ENCODE results near the gene TNRC6C.

The TNRC6C gene

GRCh38 chr17:77916264-77916663, 42.2 kb upstream of the TNRC6C start:
- TF ChIP-seq, protein P1, sequence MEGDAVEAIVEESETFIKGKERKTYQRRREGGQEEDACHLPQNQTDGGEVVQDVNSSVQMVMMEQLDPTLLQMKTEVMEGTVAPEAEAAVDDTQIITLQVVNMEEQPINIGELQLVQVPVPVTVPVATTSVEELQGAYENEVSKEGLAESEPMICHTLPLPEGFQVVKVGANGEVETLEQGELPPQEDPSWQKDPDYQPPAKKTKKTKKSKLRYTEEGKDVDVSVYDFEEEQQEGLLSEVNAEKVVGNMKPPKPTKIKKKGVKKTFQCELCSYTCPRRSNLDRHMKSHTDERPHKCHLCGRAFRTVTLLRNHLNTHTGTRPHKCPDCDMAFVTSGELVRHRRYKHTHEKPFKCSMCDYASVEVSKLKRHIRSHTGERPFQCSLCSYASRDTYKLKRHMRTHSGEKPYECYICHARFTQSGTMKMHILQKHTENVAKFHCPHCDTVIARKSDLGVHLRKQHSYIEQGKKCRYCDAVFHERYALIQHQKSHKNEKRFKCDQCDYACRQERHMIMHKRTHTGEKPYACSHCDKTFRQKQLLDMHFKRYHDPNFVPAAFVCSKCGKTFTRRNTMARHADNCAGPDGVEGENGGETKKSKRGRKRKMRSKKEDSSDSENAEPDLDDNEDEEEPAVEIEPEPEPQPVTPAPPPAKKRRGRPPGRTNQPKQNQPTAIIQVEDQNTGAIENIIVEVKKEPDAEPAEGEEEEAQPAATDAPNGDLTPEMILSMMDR (IDR thresholded peaks at IDR 0.05; ENCODE audit: low read depth, low read length, missing control alignments): no peak
- no peak for DNase-seq (ENCODE audit: low read depth)
- H3K4me3 ChIP-seq (ENCODE audit: low read depth, low read length): no peak overlapping the region

GRCh38 chr17:77916703-77917481, 41.6 kb upstream of the TNRC6C start:
- no peak for DNase-seq (ENCODE audit: low read depth)
- H3K4me3 ChIP-seq (ENCODE audit: low read depth, low read length): no peak overlapping the region
- TF ChIP-seq, protein P1 (IDR thresholded peaks at IDR 0.05; ENCODE audit: low read depth, low read length, missing control alignments): no peak

DNA sequence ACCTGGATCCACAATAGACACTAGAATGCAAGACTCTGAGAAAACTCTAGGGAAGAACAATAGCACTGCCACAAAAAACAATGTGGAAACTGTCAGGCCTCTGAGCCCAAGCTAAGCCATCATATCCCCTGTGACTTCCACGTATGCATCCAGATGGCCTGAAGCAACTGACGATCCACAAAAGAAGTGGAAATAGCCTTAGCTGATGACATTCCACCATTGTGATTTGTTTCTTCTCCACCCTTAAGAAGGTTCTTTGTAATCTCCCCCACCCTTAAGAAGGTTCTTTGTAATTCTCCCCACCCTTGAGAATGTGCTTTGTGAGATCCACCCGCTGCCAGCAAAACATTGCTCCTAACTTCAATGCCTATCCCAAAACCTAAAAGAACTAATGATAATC, 39.2 kb upstream of the TNRC6C start:
- TF ChIP-seq, protein P1 (IDR thresholded peaks at IDR 0.05; ENCODE audit: low read depth, low read length, missing control alignments): no peak
- DNase-seq (ENCODE audit: low read depth): no peak
- no peak overlapping the region for H3K4me3 ChIP-seq (ENCODE audit: low read depth, low read length)

- TF ChIP-seq, protein P1 (IDR thresholded peaks at IDR 0.05; ENCODE audit: low read depth, low read length, missing control alignments): no peak
- no peak overlapping the region for H3K4me3 ChIP-seq (ENCODE audit: low read depth, low read length)
- DNase-seq (ENCODE audit: low read depth): no peak
These were observed 35.4 kb upstream of the TNRC6C start for GRCh38 chr17:77923135-77923534.

GRCh38 chr17:77923776-77924513, 34.6 kb upstream of the TNRC6C start:
- DNase-seq (ENCODE audit: low read depth): no peak
- TF ChIP-seq, protein P1 (IDR thresholded peaks at IDR 0.05; ENCODE audit: low read depth, low read length, missing control alignments): no peak
- no peak overlapping the region for H3K4me3 ChIP-seq (ENCODE audit: low read depth, low read length)

- TF ChIP-seq, protein P1 (IDR thresholded peaks at IDR 0.05; ENCODE audit: low read depth, low read length, missing control alignments): no peak
- no peak overlapping the region for H3K4me3 ChIP-seq (ENCODE audit: low read depth, low read length)
- DNase-seq (ENCODE audit: low read depth): no peak
These were observed 33.7 kb upstream of the TNRC6C start for GRCh38 chr17:77924757-77925336.

Measured in GM12864 (cell line).